Thyroid gland (tissue), 4 donors: ENCODE data around the gene SEC22B.
"Not testable (repeated sequence)": the region's sequence is repeated elsewhere in the genome, so short reads cannot be mapped to it uniquely, and the experiment has no call there.

Experiments
- CTCF ChIP-seq, 6 experiments: fragments of 200-600 bp in 3 of 6; fragments of 450-650 bp in 3 of 6; sonication (generic) in 3 of 6; IDR thresholded peaks; one replicate each; pipeline ENCODE4 v1.5.1; 2016 to 2019; ENCODE audit warnings: antibody characterized with exemption in 6 of 6, mild to moderate bottlenecking in 2 of 6, inconsistent platforms in 1 of 6, moderate library complexity in 1 of 6
- POLR2A ChIP-seq, 2 donors: fragments of 450-650 bp; IDR thresholded peaks; one replicate each; pipeline ENCODE4 v1.6.1; 2017; ENCODE audit warnings: antibody characterized with exemption in 2 of 2, mild to moderate bottlenecking in 2 of 2, moderate library complexity in 1 of 2

GRCh38 chr1:120149420-120150059 lies 26.8 kb downstream of the SEC22B start:
- not testable (repeated sequence) for TF ChIP-seq CTCF, POLR2A (IDR thresholded peaks at IDR 0.05)
